NB4 (cell line): ENCODE measurements around the gene G6PC1.

Experiments
- POLR2A ChIP-seq: IDR thresholded peaks from 2 replicates; pipeline ENCODE4 v1.6.1; 2011; ENCODE audit warnings: mild to moderate bottlenecking; ENCODE audit not compliant: insufficient read length; ENCODE audit errors: extremely low read depth
- TF ChIP-seq, protein P1 (sequence below): IDR thresholded peaks from one replicate; pipeline ENCODE4 v1.5.1; 2012; ENCODE audit warnings: low read depth, low read length
- TF ChIP-seq, protein P2 (sequence below): IDR thresholded peaks from 2 replicates; pipeline ENCODE4 v1.6.1; 2011; ENCODE audit warnings: low read depth, low read length

DNA sequence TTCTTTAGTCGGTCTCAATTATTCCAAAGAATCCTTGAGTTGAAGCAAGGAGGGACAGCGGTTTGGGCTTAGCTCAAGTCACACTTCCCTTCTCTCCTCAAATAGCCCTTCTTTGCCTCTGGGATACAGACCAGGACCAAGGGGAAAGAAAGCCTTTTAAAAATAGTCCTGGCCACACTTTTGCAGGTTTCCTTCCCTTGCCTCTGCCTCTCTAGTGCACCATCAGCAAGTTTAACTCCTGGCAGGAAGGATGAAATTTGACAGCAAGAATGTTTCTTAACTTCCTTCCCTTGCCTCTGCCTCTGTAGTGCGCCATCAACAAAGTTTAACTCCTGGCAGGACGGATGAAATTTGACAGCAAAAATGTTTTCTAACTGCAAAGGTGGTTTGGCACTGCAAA lies 7.2 kb upstream of the G6PC1 start:
- TF ChIP-seq, protein P1, sequence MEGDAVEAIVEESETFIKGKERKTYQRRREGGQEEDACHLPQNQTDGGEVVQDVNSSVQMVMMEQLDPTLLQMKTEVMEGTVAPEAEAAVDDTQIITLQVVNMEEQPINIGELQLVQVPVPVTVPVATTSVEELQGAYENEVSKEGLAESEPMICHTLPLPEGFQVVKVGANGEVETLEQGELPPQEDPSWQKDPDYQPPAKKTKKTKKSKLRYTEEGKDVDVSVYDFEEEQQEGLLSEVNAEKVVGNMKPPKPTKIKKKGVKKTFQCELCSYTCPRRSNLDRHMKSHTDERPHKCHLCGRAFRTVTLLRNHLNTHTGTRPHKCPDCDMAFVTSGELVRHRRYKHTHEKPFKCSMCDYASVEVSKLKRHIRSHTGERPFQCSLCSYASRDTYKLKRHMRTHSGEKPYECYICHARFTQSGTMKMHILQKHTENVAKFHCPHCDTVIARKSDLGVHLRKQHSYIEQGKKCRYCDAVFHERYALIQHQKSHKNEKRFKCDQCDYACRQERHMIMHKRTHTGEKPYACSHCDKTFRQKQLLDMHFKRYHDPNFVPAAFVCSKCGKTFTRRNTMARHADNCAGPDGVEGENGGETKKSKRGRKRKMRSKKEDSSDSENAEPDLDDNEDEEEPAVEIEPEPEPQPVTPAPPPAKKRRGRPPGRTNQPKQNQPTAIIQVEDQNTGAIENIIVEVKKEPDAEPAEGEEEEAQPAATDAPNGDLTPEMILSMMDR = no peak
- no peak for TF ChIP-seq POLR2A
- TF ChIP-seq, protein P2, sequence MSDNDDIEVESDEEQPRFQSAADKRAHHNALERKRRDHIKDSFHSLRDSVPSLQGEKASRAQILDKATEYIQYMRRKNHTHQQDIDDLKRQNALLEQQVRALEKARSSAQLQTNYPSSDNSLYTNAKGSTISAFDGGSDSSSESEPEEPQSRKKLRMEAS = no peak
